ENCODE data around the gene CTXND2. TPM values are rescaled to one million over a fixed set of nuclear protein-coding genes. Genes with fewer than 3 reads are reported as not detected.

CTXND2 gene
- total and polyA plus RNA-seq, 2 donors from 2014 or later: not detected

- no peak overlapping the region for H3K9ac ChIP-seq (ENCODE audit: low read length in 3 of 3)
- no peaks in the 10 kb centered on the region for H3K9me3 ChIP-seq (ENCODE audit: control insufficient read depth in 2 of 3, insufficient read depth in 1 of 3, low read length in 3 of 3)
- peaks cover 14 to 62% (median 41%) of the 10 kb centered on the region in 3 donors for H3K36me3 ChIP-seq (ENCODE audit: control insufficient read depth in 2 of 3, insufficient read depth in 3 of 3, low read length in 3 of 3)
- no peak overlapping the region for H3K27ac ChIP-seq (ENCODE audit: low read depth in 2 of 2, low read length in 2 of 2)
- no peak overlapping the region for H3K4me3 ChIP-seq (ENCODE audit: low read length in 3 of 3)
- FAIRE-seq (no peak), DNase-seq (no peak)
- TF ChIP-seq CTCF (IDR thresholded peaks at IDR 0.05; ENCODE audit: borderline replicate concordance, extremely low read depth, insufficient read depth): no peak
- no peaks in the 10 kb centered on the region for H3K4me1 ChIP-seq (ENCODE audit: control insufficient read depth in 2 of 3, insufficient read depth in 2 of 3, low read depth in 1 of 3, low read length in 3 of 3)
- H3K27me3 ChIP-seq (ENCODE audit: control insufficient read depth, insufficient read depth, low read length): no peaks in the 10 kb centered on the region
- intact Hi-C loops (cut with DNase I): no loop called here
Measured at GRCh38 chr1:150944856-150945255, 57.9 kb downstream of the CTXND2 start.

GRCh38 chr1:150954708-150955107 is 67.8 kb downstream of the CTXND2 start:
- Histone ChIP-seq H3K36me3 (ENCODE audit: control insufficient read depth in 2 of 3, insufficient read depth in 3 of 3, low read length in 3 of 3) (peaks cover 9 to 44% (median 20%) of the 10 kb centered on the region in 3 donors), H3K9me3 (ENCODE audit: control insufficient read depth in 2 of 3, insufficient read depth in 1 of 3, low read length in 3 of 3) (no peaks in the 10 kb centered on the region), H3K4me1 (ENCODE audit: control insufficient read depth in 2 of 3, insufficient read depth in 2 of 3, low read depth in 1 of 3, low read length in 3 of 3) (no peaks in the 10 kb centered on the region)

DNA sequence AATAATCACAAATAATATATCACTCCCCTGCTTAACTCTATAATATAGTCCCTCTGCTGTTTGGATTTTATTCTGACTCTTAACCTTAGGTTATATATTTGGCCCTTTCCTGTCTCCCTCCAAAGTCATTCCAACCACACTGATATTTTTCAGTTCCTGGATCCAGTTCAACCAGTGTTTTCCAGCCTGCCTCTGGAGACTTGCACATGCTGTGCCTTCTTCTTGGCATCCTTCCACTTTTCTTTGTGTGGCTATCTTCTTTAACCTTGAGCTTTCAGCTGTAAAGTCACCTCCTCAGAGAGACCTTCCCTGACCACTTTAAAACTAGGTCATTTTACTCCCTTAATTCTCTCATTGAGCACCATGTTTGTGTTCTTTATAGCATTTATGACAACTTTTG is 68.3 kb downstream of the CTXND2 start:
- FAIRE-seq: no peak
- intact Hi-C loops (cut with DNase I): no loop called here
- Histone ChIP-seq H3K36me3 (ENCODE audit: control insufficient read depth in 2 of 3, insufficient read depth in 3 of 3, low read length in 3 of 3) (peaks cover 9 to 41% (median 19%) of the 10 kb centered on the region in 3 donors), H3K4me3 (ENCODE audit: low read length in 3 of 3) (no peak overlapping the region), H3K9ac (ENCODE audit: low read length in 3 of 3) (no peak overlapping the region), H3K9me3 (ENCODE audit: control insufficient read depth in 2 of 3, insufficient read depth in 1 of 3, low read length in 3 of 3) (no peaks in the 10 kb centered on the region), H3K27ac (ENCODE audit: low read depth in 2 of 2, low read length in 2 of 2) (no peak overlapping the region), H3K27me3 (ENCODE audit: control insufficient read depth, insufficient read depth, low read length) (no peaks in the 10 kb centered on the region), H3K4me1 (ENCODE audit: control insufficient read depth in 2 of 3, insufficient read depth in 2 of 3, low read depth in 1 of 3, low read length in 3 of 3) (no peaks in the 10 kb centered on the region)
- no peak for DNase-seq
- TF ChIP-seq CTCF (IDR thresholded peaks at IDR 0.05; ENCODE audit: borderline replicate concordance, extremely low read depth, insufficient read depth): no peak

More at GRCh38 chr1:150954708-150955107, 67.8 kb downstream of the CTXND2 start:
- intact Hi-C loops (cut with DNase I): no loop called here
- FAIRE-seq (no peak), DNase-seq (no peak)
- no peak for TF ChIP-seq CTCF (IDR thresholded peaks at IDR 0.05; ENCODE audit: borderline replicate concordance, extremely low read depth, insufficient read depth)
- Histone ChIP-seq H3K9ac (ENCODE audit: low read length in 3 of 3) (no peak overlapping the region), H3K4me3 (ENCODE audit: low read length in 3 of 3) (no peak overlapping the region), H3K27ac (ENCODE audit: low read depth in 2 of 2, low read length in 2 of 2) (no peak overlapping the region), H3K27me3 (ENCODE audit: control insufficient read depth, insufficient read depth, low read length) (no peaks in the 10 kb centered on the region)

DNA sequence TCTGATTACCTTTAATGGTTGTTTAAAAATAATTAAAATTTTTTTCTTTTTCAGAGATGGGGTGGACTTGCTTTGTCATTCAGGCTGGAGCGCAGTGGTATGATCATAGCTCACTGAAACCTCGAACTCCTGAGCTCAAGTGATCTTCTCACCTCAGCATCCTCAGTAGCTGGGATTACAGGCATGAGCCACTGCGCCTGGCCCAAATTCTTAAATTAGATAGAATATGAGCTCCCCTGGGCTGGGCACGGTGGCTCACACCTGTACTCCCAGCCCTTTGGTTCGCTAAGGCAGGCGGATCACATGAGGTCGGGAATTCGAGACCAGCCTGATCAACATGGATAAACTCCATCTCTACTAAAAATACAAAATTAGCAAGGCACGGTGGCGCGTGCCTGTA is 70.7 kb downstream of the CTXND2 start:
- no peak for TF ChIP-seq CTCF (IDR thresholded peaks at IDR 0.05; ENCODE audit: borderline replicate concordance, extremely low read depth, insufficient read depth)
- H3K36me3 ChIP-seq (ENCODE audit: control insufficient read depth in 2 of 3, insufficient read depth in 3 of 3, low read length in 3 of 3): peaks cover 10 to 39% (median 25%) of the 10 kb centered on the region in 3 donors

More for the DNA sequence above, 70.7 kb downstream of the CTXND2 start:
- H3K9ac ChIP-seq (ENCODE audit: low read length in 3 of 3): no peak overlapping the region
- H3K4me1 ChIP-seq (ENCODE audit: control insufficient read depth in 2 of 3, insufficient read depth in 2 of 3, low read depth in 1 of 3, low read length in 3 of 3): no peaks in the 10 kb centered on the region
- FAIRE-seq (no peak), DNase-seq (no peak)
- intact Hi-C loops (cut with DNase I): no loop called here
- no peak overlapping the region for H3K27ac ChIP-seq (ENCODE audit: low read depth in 2 of 2, low read length in 2 of 2)
- no peaks in the 10 kb centered on the region for H3K9me3 ChIP-seq (ENCODE audit: control insufficient read depth in 2 of 3, insufficient read depth in 1 of 3, low read length in 3 of 3)
- no peaks in the 10 kb centered on the region for H3K27me3 ChIP-seq (ENCODE audit: control insufficient read depth, insufficient read depth, low read length)
- no peak overlapping the region for H3K4me3 ChIP-seq (ENCODE audit: low read length in 3 of 3)

Data from kidney (tissue), 14 donors.